VCaP (cell line): ENCODE measurements around the gene CLDN22.

Experiments
- H3K27ac ChIP-seq: fragments of 450-650 bp; 2 replicates; pipeline ENCODE4 v1.5.1; 2017
- TF ChIP-seq, protein P1 (sequence below): fragments of 450-650 bp; conservative IDR thresholded peaks from 2 replicates; pipeline ENCODE4 v1.5.1; 2017; ENCODE audit warnings: mild to moderate bottlenecking, moderate library complexity

The CLDN22 gene

DNA sequence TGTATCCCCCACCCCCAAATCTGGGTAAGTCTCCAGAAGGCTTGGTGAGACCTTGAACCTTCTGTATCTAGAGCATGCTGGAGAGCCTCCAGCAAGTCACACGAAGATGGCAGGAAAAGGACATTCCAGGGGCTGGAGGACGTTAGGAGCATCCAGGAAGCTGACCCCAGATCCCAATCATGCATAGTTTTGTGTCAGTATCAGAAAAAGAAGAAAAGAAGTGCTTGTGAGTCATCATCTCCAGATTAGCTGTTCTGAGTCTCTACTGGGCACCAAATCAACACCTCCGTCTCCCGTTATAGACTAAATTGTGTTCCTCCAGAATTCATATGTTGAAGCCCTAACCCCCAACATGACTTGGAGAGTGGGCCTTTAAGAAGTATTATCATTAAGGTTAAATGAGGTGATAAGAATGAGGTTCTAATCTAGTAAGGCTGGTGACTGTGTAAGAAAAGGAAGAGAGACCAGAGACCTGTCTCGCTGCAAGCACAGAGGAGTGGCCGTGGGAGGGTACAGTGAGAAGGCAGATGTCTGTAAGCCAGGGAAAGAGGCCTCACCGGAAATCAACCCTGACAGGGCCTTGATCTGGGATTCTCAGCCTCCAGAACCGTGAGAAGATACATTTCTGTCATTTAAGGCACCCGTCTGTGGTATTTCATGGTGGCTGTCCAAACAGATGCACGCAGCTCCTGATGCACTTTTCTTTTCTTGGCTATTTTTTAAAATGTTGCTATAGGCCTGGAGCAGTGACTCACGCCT is 40.3 kb upstream of the CLDN22 start:
- H3K27ac ChIP-seq: no peak overlapping the region
- TF ChIP-seq, protein P1, sequence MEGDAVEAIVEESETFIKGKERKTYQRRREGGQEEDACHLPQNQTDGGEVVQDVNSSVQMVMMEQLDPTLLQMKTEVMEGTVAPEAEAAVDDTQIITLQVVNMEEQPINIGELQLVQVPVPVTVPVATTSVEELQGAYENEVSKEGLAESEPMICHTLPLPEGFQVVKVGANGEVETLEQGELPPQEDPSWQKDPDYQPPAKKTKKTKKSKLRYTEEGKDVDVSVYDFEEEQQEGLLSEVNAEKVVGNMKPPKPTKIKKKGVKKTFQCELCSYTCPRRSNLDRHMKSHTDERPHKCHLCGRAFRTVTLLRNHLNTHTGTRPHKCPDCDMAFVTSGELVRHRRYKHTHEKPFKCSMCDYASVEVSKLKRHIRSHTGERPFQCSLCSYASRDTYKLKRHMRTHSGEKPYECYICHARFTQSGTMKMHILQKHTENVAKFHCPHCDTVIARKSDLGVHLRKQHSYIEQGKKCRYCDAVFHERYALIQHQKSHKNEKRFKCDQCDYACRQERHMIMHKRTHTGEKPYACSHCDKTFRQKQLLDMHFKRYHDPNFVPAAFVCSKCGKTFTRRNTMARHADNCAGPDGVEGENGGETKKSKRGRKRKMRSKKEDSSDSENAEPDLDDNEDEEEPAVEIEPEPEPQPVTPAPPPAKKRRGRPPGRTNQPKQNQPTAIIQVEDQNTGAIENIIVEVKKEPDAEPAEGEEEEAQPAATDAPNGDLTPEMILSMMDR: no peak

DNA sequence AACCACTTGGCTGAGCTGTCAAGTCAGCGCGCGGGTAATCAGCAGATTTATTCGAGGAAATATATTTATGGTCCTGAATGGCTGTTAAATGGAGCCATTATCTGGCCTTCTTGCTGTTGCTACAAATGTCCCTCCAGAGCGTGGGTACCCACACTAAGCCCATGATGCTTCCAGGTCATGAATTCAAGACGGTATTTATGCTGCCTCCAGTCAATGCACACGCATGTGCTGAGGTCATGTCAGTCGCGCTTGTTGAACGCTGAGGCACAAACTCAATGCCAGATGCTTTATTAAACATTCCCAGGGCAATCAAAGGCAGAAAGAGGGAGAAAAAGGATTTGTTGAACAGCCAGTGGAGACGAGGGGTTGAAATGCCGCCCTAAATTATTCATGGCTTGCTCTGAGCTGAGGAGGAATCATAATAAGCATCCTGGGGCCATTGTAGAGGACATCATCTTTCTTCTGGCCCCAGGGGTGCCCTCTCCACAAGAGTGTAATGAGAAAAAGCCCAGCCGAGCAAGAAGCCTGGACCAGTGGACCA is 38.2 kb upstream of the CLDN22 start:
- TF ChIP-seq, protein P1: no peak
- no peak overlapping the region for H3K27ac ChIP-seq

DNA sequence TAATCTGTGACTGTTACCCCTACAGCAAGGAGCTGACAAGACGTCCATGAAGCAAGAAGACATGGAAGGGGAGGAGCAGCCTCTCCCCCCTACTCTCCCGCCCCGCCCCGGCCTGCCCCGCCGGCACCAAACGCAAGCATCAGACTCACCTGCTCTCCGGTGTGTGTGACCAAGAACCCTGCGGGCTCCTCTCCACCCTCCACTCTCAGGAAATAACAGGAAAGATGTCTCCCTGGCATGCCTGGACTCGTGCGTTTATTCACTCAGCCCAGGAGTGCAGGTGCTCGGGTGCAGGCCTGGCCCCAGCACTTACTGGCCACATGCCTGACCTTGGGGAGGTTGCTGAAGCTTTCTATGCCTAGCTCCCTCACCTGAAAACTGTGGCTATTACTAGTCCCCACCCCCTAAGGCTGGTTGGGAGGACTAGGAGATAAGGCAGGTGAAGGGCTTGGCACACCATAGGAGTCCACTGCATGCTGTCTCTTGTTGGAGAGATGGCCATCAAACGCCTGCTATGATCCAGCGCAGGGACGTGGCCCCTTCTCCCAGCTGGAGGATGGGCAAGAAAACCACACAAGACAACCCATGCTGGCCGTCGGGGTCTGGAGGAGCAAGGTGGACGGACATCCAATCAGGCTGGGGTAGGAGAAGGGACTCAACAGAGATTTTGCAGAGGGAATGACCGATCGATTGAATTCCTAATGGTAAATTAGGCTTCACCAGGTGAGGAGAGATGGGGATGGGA is 37.0 kb upstream of the CLDN22 start:
- TF ChIP-seq, protein P1: no peak
- no peak overlapping the region for H3K27ac ChIP-seq

DNA sequence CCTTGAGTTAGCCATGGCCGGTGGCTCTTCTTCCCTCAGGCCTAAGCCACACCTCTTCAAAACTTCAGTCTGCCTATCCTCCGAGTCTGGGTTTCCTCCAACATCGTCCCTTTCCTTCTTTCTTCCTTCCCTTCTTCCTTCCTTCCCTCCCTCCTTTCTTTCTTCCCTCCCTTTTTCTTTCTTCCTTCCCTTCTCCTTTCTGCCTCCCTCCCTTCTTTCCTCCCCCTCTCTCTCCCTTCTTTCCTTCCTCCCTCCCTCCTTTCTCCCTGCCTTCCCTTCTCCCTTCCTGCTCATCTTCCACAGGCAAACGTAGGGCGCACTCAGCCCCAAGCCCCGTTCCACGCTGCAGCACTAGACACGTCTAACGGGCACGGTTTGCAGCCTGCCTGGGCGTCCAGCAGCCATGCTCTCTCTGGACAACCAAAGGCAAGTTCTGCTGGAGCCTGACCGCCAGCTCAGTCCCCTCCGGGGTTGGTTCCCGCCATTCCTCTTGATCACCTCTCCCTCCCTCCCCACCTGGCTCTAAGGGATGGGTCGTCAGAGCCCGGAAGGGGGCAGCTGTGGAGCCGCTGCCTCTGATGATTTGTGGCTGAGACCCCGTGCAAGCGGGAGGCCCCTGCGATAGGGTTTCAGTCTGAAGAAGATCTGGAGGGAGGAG is 36.2 kb upstream of the CLDN22 start:
- no peak overlapping the region for H3K27ac ChIP-seq
- TF ChIP-seq, protein P1: no peak

DNA sequence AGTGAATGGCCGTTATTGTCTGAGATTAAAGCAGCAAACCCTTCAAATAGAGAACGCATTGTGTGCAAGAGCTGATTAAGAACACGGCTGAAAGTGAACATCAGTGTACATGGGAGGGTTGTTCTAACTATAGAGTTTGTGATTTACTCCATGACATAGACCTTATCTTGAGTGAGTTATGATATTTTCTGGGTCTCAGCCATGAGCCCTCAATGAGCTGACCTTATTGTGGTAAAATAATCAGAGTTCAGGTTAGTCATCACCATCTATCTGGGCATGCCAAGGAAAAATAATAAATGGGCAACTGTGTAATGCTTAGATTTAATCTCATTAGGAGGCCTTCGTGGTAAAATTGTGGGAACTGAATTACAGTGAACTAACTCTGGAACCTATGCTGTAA is 35.3 kb upstream of the CLDN22 start:
- no peak overlapping the region for H3K27ac ChIP-seq
- TF ChIP-seq, protein P1: no peak

DNA sequence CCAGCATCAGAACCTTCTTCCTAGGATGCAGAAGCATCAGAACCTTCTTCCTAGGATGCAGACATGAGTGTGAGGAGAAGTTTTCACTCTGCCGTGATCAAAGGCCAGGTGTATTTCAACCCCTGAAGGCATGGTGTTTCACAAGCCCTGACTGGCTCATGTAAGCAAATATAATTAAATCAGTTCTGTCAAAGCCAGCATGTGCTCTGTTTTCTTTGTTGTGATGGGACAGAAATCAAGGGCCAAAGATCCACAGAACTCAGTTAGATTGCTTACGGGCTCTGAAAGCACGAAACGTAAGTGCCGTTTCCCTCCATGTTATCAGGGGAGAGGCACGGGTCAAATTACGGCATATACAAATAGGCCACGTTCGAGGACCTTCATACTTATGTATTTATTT is 34.1 kb upstream of the CLDN22 start:
- TF ChIP-seq, protein P1: no peak
- no peak overlapping the region for H3K27ac ChIP-seq

DNA sequence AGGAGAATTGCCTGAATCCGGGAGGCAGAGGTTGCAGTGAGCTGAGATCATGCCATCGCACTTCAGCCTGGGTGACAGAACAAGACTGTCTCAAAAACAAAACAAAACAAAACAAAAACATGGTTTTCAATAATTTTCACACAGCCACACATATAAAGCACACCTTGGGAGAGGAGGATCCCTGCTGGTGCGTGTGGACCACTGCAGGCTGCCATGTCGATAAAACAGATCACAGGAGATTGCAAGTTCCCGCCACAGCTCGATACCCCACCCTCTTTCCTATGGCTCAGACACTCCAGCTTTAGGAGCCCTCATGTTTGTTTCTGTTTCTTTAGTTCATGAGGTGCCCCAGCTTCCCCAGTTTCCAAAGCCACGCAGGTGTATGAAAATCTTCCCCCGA is 33.5 kb upstream of the CLDN22 start:
- no peak overlapping the region for H3K27ac ChIP-seq
- TF ChIP-seq, protein P1: no peak
